GM12891 (cell line): ENCODE results near the gene SNTB2.

Source experiments
- PAX5 ChIP-seq: IDR thresholded peaks from 2 replicates; pipeline ENCODE4 v1.6.1; 2011; ENCODE audit warnings: low read length, moderate library complexity, mild to moderate bottlenecking; ENCODE audit not compliant: insufficient read depth, severe bottlenecking
- POLR2A ChIP-seq: IDR thresholded peaks from 2 replicates; pipeline ENCODE4 v1.6.1; 2011; ENCODE audit warnings: low read depth, low read length, control low read depth
- POLR2AphosphoS5 ChIP-seq: IDR thresholded peaks from 2 replicates; pipeline ENCODE4 v1.6.1; 2011; ENCODE audit warnings: low read depth, low read length, control low read depth
- POU2F2 ChIP-seq: IDR thresholded peaks from 2 replicates; pipeline ENCODE4 v1.6.1; 2011; ENCODE audit warnings: low read depth, mild to moderate bottlenecking, control low read depth, low read length, moderate library complexity
- SPI1 ChIP-seq: IDR thresholded peaks from 2 replicates; pipeline ENCODE4 v1.6.1; 2011; ENCODE audit warnings: low read depth, low read length, control low read depth
- TAF1 ChIP-seq: IDR thresholded peaks from 2 replicates; pipeline ENCODE4 v1.6.1; 2011; ENCODE audit warnings: low read depth, low read length, control low read depth

DNA sequence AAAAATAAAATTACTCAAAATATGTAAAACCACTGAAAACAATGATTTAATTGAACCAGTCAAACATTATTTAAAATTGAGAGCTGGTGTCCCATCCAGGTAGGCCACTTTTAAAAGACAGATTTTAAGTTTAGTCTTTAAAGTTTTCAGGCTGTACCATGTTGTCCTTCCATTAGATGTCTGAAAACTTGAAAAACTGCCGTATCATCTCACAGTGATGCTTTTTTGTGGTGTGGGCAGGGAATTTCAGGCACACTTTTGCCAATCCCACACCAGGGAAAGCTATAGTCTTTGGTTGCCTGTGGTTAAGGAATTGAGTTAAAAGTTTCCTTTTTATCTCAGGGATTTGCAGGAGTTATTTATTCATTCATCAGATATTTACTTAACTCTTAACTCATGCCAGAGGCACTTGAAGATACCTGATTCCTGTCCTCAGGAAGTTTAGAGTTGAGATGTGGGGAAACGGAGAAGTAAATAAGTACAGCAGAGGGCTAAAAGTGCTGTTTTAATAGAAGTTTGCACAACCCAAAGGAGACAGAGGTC is 3.2 kb downstream of the SNTB2 start:
- no peak for TF ChIP-seq TAF1
- no peak for TF ChIP-seq POLR2A
- TF ChIP-seq POLR2AphosphoS5: no peak
- TF ChIP-seq SPI1: no peak
- TF ChIP-seq PAX5: no peak
- TF ChIP-seq POU2F2: no peak
